ENCODE results near the gene LHX4.

DNA sequence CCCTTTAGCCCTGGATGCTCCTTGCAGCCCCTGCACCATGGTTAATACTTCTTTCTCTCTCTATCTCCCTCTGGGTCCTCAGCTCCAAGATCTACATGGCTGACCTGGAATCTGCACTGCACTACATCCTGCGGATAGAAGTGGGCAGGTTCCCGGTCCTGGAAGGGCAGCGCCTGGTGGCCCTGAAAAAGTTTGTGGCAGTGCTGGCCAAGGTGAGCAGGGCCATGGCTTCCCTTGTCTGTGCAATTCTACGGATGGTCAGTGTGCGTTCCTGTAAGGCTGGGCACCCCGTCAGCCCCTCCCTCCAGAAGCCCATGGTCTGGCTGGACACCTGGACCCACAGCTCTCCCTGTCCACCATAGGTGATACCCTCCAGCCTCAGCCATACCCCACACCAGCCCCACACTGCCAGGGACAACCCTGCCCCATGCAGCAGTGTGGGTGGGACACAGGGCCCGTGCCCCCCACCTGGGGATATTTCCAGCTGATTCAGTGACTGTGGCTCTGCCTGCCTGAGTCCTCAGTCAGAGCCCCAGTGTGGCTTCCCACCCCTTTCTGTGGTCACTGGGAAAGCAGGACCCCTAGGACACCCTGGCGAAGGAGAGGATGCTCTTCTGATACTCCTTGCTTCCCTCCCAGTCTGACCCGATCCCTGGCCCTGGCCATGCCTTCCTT is 44.0 kb upstream of the LHX4 start:
- TF ChIP-seq EZH2 (IDR thresholded peaks at IDR 0.05; ENCODE audit: low read depth, low read length, severe bottlenecking) (no peak), CEBPB (IDR thresholded peaks at IDR 0.05; ENCODE audit: low read depth, low read length) (no peak)
- TF ChIP-seq, protein P1, sequence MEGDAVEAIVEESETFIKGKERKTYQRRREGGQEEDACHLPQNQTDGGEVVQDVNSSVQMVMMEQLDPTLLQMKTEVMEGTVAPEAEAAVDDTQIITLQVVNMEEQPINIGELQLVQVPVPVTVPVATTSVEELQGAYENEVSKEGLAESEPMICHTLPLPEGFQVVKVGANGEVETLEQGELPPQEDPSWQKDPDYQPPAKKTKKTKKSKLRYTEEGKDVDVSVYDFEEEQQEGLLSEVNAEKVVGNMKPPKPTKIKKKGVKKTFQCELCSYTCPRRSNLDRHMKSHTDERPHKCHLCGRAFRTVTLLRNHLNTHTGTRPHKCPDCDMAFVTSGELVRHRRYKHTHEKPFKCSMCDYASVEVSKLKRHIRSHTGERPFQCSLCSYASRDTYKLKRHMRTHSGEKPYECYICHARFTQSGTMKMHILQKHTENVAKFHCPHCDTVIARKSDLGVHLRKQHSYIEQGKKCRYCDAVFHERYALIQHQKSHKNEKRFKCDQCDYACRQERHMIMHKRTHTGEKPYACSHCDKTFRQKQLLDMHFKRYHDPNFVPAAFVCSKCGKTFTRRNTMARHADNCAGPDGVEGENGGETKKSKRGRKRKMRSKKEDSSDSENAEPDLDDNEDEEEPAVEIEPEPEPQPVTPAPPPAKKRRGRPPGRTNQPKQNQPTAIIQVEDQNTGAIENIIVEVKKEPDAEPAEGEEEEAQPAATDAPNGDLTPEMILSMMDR (IDR thresholded peaks at IDR 0.05; ENCODE audit: control extremely low read depth in 1 of 3, insufficient read depth in 1 of 3, low read depth in 1 of 3, low read length in 3 of 3): no peak

Measured in H1 (cell line).